Measurements from ENCODE around the gene ICAM3.

GRCh38 chr19:10325732-10326131 lies 13.7 kb downstream of the ICAM3 start:
- TF ChIP-seq CTCF (IDR thresholded peaks at IDR 0.05; ENCODE audit: insufficient read depth, low read depth, low read length) (no peak), EZH2 (IDR thresholded peaks at IDR 0.05; ENCODE audit: insufficient read depth, low read length) (no peak)

Data from astrocyte (in vitro differentiated cells and primary cell).